Chondrocyte (in vitro differentiated cells): ENCODE data around the gene CMIP. TPM values are rescaled to one million over a fixed set of nuclear protein-coding genes. Genes with fewer than 3 reads are reported as not detected.

Experiments
- DNase-seq: peaks from one replicate; pipeline ENCODE4 v3.0.0; 2021; ENCODE audit warnings: mixed read lengths, low spot score
- H3K27ac Mint-ChIP-seq: one replicate; pipeline ENCODE4 v1.8.0; 2021; ENCODE audit warnings: mild to moderate bottlenecking, moderate library complexity, mixed read lengths; ENCODE audit not compliant: unreplicated experiment
- H3K27me3 Mint-ChIP-seq: 2 replicates; pipeline ENCODE4 v1.8.0; 2021; ENCODE audit warnings: low read depth, mixed read lengths
- H3K36me3 Mint-ChIP-seq: 2 replicates; pipeline ENCODE4 v1.8.0; 2021; ENCODE audit warnings: low read depth, mixed read lengths
- H3K4me1 Mint-ChIP-seq: 2 replicates; pipeline ENCODE4 v1.8.0; 2021; ENCODE audit warnings: low read depth, mild to moderate bottlenecking, mixed read lengths
- H3K4me3 Mint-ChIP-seq: one replicate; pipeline ENCODE4 v1.8.0; 2021; ENCODE audit warnings: mild to moderate bottlenecking, moderate library complexity, mixed read lengths; ENCODE audit not compliant: unreplicated experiment
- H3K9me3 Mint-ChIP-seq: 2 replicates; pipeline ENCODE4 v1.8.0; 2021; ENCODE audit warnings: low read depth, mixed read lengths
- CTCF ChIP-seq: fragments of 200-600 bp; sonication (generic); IDR thresholded peaks from 2 replicates; pipeline ENCODE4 v1.5.0; 2021; ENCODE audit warnings: antibody characterized with exemption, mild to moderate bottlenecking, moderate library complexity
- total RNA-seq: library from RNA; stranded (reverse); gene quantifications from 3 replicates; pipeline ENCODE4 v1.2.1, GENCODE V29; 2021

CMIP gene
- total RNA-seq, 1 donor from 2014 or later, result 62.9 TPM

- no peaks in the 10 kb centered on the region for H3K27me3 Mint-ChIP-seq
- no peak for TF ChIP-seq CTCF
- DNase-seq, result no peak
- H3K36me3 Mint-ChIP-seq, result peaks cover 3% of the 10 kb centered on the region
- H3K4me3 Mint-ChIP-seq, result no peak overlapping the region
- H3K9me3 Mint-ChIP-seq, result peaks cover 2% of the 10 kb centered on the region
- H3K4me1 Mint-ChIP-seq, result peaks cover 22% of the 10 kb centered on the region
- H3K27ac Mint-ChIP-seq, result no peak overlapping the region
Observed at GRCh38 chr16:81641395-81642106, 196.9 kb downstream of the CMIP start.

- H3K4me1 Mint-ChIP-seq, result peaks cover 27% of the 10 kb centered on the region
- no peak for TF ChIP-seq CTCF
- H3K9me3 Mint-ChIP-seq, result peaks cover 4% of the 10 kb centered on the region
- no peaks in the 10 kb centered on the region for H3K27me3 Mint-ChIP-seq
- DNase-seq, result no peak
- H3K27ac Mint-ChIP-seq, result no peak overlapping the region
- no peak overlapping the region for H3K4me3 Mint-ChIP-seq
- peaks cover 3% of the 10 kb centered on the region for H3K36me3 Mint-ChIP-seq
Observed at GRCh38 chr16:81642107-81642436, 197.5 kb downstream of the CMIP start.

GRCh38 chr16:81642943-81643342, 198.3 kb downstream of the CMIP start:
- Mint-ChIP-seq H3K9me3 (peaks cover 4% of the 10 kb centered on the region), H3K27ac (no peak overlapping the region), H3K4me3 (no peak overlapping the region), H3K4me1 (peaks cover 35% of the 10 kb centered on the region), H3K27me3 (no peaks in the 10 kb centered on the region), H3K36me3 (peaks cover 3% of the 10 kb centered on the region)
- no peak for TF ChIP-seq CTCF
- DNase-seq, result no peak

- peak; percentile 98 for DNase-seq
- Mint-ChIP-seq H3K27ac (peak overlapping the region; percentile 98), H3K27me3 (no peaks in the 10 kb centered on the region), H3K4me1 (peaks cover 53% of the 10 kb centered on the region), H3K36me3 (peaks cover 3% of the 10 kb centered on the region), H3K4me3 (peak overlapping the region; percentile 65), H3K9me3 (peaks cover 4% of the 10 kb centered on the region)
- no peak for TF ChIP-seq CTCF
Observed at GRCh38 chr16:81645266-81645694, 200.7 kb downstream of the CMIP start.

GRCh38 chr16:81645925-81646324, 201.3 kb downstream of the CMIP start:
- no peak for DNase-seq
- H3K27me3 Mint-ChIP-seq, result no peaks in the 10 kb centered on the region
- peak overlapping the region; percentile 98 for H3K27ac Mint-ChIP-seq
- peaks cover 4% of the 10 kb centered on the region for H3K9me3 Mint-ChIP-seq
- H3K4me3 Mint-ChIP-seq, result peak overlapping the region; percentile 65
- peaks cover 3% of the 10 kb centered on the region for H3K36me3 Mint-ChIP-seq
- TF ChIP-seq CTCF, result no peak
- H3K4me1 Mint-ChIP-seq, result peaks cover 53% of the 10 kb centered on the region
